HG02870 (cell line): ENCODE results near the gene UBA52.
A peak's percentile ranks its signal among the peaks of the same experiment; 100 is the strongest.
"Not testable (repeated sequence)": the region's sequence is repeated elsewhere in the genome, so short reads cannot be mapped to it uniquely, and the experiment has no call there.

Experiments used
- ATAC-seq: cut with Tn5 transposase; IDR thresholded peaks from one replicate; pipeline ENCODE4 v1.9.1; 2021; ENCODE audit warnings: mild to moderate bottlenecking, moderate library complexity; ENCODE audit not compliant: unreplicated experiment

The UBA52 gene

GRCh38 chr19:18571564-18572344 is at the start of gene UBA52:
UBA52 (plus strand) TSS chr19:18571857; CDS start chr19:18573301, 1,444 bp downstream.
- ATAC-seq: peak; percentile 88

DNA sequence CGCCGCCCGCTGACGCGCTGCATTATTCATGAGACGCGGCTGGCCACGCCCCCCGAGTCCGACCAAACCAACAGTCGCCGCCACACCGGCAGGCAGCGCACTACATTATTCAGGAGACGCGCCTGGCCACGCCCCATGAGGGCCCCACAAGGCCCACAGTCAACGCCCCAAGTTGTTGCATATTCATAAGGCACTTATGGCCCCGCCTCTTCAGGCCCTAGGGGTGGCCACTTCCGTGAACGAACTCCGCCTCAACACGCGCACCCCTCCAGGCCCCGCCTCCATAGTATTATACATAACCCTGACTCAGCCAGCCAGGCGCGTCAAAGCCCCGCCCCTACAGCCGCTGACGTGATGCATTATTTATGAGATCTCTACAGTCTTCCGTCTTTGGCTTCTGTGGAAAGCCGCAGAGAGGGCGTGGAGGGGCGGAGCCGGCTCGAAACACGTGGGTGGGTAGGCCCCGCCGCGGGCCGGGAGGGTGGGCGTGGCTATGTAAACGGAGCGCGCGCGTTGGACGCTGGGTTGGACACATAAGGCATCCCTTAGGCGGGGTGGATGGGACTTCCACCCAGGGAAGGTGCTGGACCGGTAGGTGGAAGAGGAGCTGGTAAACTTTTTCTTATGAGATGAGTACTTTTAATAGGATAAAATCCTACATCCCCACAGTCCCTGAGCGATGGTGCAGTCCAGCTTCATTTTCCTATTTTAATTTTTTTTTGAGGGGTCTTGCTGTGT is 49.4 kb upstream of the UBA52 start:
- peak; percentile 83 for ATAC-seq

- not testable (repeated sequence) for ATAC-seq
Observed at GRCh38 chr19:18522862-18523440, 48.7 kb upstream of the UBA52 start.

DNA sequence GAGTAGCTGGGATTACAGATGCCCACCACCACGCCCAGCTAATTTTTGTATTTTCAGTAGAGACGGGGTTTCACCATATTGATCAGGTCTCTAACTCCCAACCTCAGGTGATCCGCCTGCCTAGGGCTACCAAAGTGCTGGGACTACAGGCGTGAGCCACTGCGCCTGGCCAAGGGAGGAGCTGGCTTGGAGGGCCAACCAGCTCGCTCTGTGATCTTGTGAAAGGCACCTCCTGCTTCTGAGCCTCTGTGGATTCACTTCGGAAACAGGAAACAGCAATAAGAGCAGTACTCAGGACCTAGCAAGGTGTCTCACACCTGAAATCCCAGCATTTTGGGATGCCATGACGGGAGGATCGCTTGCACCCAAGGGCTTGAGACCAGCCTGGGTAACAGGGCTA is 47.8 kb upstream of the UBA52 start:
- ATAC-seq: no peak

GRCh38 chr19:18526316-18526715 is 45.3 kb upstream of the UBA52 start:
- ATAC-seq: no peak

- no peak for ATAC-seq
Observed at GRCh38 chr19:18529782-18530181, 41.9 kb upstream of the UBA52 start.

DNA sequence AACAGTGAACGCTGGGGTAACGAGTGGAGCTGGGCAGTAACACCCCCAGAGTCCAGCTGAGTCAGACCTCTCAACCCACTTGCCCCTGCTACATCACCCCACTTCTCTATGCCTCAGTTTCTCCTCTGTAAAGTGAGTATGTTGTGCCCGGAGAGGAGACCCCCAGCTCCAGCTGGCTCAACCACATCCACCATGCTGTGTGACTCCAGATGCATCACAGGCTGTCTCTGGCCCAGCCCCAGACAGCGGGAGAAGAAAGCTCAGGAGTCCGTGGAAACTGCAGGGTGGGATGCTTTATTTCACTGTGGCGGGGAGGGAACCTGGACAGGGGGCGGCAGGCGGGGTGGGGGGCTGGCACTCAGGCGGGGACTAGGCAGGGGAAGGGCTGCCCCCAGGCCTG is 40.2 kb upstream of the UBA52 start:
- ATAC-seq: no peak

GRCh38 chr19:18532168-18532890 is 39.3 kb upstream of the UBA52 start:
- no peak for ATAC-seq

- no peak for ATAC-seq
Observed at GRCh38 chr19:18533058-18533457, 38.6 kb upstream of the UBA52 start.

DNA sequence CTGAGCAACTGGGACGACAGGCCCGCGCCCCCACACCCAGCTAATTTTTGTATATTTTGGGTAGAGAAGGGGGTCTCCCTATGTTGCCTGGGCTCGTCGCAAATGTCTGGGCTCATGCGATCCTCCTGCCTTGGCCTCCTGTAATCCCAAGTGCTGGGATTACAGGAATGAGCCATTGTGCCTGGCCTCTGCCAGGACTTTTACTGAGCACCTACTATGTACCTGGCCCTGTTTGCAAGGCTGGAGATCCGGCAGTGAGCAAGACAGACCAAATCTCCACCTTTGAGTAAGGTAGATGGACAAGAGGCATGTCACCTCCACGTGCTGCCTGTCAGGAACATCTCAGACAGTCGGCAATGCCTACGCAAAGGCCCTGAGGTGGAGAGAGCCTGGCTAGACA is 35.2 kb upstream of the UBA52 start:
- no peak for ATAC-seq

- ATAC-seq: no peak
Observed at GRCh38 chr19:18537431-18537830, 34.2 kb upstream of the UBA52 start.

DNA sequence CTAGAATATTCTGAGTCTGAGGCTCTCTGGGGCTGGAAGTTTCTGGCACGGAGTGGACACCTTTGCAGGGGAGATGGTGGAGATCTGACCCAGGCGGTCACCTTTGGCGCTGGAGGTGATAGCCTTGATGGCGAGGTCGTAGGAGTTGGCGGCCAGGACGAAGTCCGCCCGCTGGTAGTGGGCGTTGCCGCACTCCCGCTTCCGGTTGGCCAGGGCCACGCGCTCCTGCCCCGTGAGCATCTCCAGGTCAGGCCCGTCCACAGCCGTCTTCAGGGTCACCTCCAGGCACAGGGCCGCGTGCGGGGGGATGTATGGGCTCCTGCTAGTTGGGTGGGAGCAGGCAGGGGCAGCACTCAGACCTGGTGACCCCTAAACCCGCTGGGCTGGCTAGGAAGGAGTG is 33.5 kb upstream of the UBA52 start:
- no peak for ATAC-seq

DNA sequence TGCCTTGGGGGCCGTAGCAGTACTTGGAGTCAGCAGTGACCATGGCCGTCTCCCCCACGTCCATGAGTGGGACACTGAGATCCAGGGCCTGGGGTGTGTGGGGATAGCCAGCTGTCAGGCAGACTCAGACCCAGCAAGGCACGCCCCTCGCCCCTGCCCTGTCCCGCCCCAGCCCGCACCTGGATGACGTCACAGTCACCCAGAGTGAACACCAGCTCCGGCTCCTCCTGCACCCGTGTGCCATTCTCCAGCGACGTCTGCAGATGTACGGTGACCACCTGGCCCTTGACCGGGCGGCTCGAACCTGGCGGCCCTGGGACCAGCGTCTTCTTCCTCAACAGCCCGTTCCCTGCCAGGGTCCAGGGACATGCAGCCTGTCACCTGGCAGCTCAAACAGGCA is 32.3 kb upstream of the UBA52 start:
- no peak for ATAC-seq

DNA sequence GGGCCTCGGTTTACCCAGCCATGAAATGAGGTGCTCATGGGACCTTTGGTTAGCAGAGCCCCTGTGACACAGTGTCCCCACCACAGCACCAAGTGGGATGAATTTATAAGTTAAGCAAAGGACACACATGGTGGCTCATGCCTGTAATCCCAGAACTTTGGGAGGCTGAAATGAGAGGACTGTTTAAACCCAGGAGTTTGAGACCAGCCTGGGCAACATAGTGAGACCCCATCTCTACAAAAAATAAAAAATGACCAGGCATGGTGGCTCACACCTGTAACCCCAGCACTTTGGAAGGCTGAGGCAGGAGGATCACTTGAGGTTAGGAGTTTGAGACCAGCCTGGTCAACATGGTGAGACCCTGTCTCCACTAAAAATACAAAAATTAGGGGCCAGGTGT is 31.5 kb upstream of the UBA52 start:
- ATAC-seq: not testable (repeated sequence)

DNA sequence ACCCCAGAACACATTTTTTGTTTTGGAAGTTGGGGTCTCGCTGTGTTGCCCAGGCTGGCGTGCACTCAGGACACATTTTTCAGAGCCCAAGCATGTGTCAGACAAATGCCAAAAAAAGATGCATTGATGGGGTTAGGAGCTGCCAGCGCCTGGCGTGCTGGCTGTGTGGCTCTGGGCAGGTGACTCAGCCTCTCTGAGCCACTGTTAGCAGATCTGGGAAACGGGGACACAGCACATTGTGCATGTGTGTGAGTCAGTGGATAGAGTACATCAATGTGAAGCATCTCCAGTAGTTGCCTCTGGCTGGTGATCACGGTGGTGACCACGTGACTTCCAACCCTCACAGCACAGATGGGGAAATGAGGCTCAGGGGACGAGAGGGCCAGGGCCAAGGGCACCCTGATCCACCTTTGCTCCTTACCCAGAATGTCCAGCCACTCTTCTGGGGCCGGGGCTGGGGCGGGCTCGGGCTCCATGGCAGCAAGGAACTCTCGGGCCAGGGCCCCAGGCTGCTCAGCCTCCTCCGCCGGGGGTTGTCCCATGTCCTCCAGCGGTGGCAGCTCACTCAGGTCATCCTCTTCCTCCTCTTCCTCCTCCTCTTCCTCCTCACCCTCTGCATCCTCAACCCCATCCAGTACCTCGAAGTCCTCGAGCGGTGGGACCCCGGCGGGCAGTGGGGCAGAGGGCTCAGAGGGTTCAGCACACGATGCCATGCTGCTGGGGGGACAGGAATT is 30.2 kb upstream of the UBA52 start:
- ATAC-seq: no peak

- ATAC-seq: no peak
Observed at GRCh38 chr19:18541992-18542940, 29.4 kb upstream of the UBA52 start.

- ATAC-seq: peak; percentile 88
Observed at GRCh38 chr19:18542941-18543813, 28.5 kb upstream of the UBA52 start, which contains the start of gene FKBP8. FKBP8 (minus strand) TSS chr19:18543573; CDS start chr19:18541970, 1,603 bp downstream.

GRCh38 chr19:18543814-18544475 is 27.7 kb upstream of the UBA52 start:
- ATAC-seq: peak; percentile 56
